K562 (cell line): ENCODE results near the gene CPED1. TPM values are rescaled to one million over a fixed set of nuclear protein-coding genes. Genes with fewer than 3 reads are reported as not detected.
A peak's percentile ranks its signal among the peaks of the same experiment; 100 is the strongest.

Source experiments
- CC2D1A ChIP-seq: fragments of 450-650 bp; IDR thresholded peaks from 2 replicates; pipeline ENCODE4 v1.6.1; 2017; ENCODE audit warnings: mild to moderate bottlenecking
- EP400 ChIP-seq: fragments of 450-650 bp; IDR thresholded peaks from 2 replicates; pipeline ENCODE4 v1.6.1; 2017; ENCODE audit warnings: antibody characterized with exemption, mild to moderate bottlenecking, moderate library complexity
- ESRRB ChIP-seq: fragments of 250-450 bp; sonication (Bioruptor Pico); IDR thresholded peaks from 2 replicates; pipeline ENCODE4 v1.5.0; 2020; ENCODE audit warnings: mild to moderate bottlenecking, moderate library complexity, borderline replicate concordance
- ETV6 ChIP-seq, 3 experiments: fragments of 150-350 bp in 1 of 3; sonication (generic) in 1 of 3; formaldehyde crosslinking in 1 of 3; IDR thresholded peaks; 2 replicates each; pipeline versions ENCODE4 v1.6.1 to v1.8.0; 2014 to 2022; ENCODE audit warnings: borderline replicate concordance in 2 of 3, low read depth in 2 of 3, antibody characterized with exemption in 1 of 3, low read length in 1 of 3, mild to moderate bottlenecking in 1 of 3, missing genetic modification reagents in 1 of 3
- FOS ChIP-seq: IDR thresholded peaks from 3 replicates; pipeline ENCODE4 v1.6.1; 2011; ENCODE audit not compliant: insufficient read length; ENCODE audit errors: extremely low read depth
- FOXA3 ChIP-seq, 2 experiments: fragments of 450-650 bp in 1 of 2; sonication (generic) in 1 of 2; formaldehyde crosslinking; IDR thresholded peaks in 1 of 2; conservative IDR thresholded peaks in 1 of 2; 2 replicates each; pipeline versions ENCODE4 v1.4.0 to v1.8.0; 2020 to 2022; ENCODE audit warnings: mild to moderate bottlenecking in 2 of 2, missing genetic modification reagents in 1 of 2
- GTF2E2 ChIP-seq: fragments of 200-800 bp; sonication (Bioruptor generic); IDR thresholded peaks from 2 replicates; pipeline ENCODE4 v1.6.1; 2016; ENCODE audit warnings: missing genetic modification characterization, missing compliant biosample characterization
- HDAC1 ChIP-seq, 2 experiments: fragments of 450-650 bp; IDR thresholded peaks; 2 replicates each; pipeline ENCODE4 v1.6.1; 2016 to 2017; ENCODE audit warnings: inconsistent platforms in 1 of 2, mild to moderate bottlenecking in 1 of 2, moderate library complexity in 1 of 2
- HMGN3 ChIP-seq: IDR thresholded peaks from 2 replicates; pipeline ENCODE4 v1.6.1; 2011; ENCODE audit warnings: borderline replicate concordance, low read depth, mild to moderate bottlenecking, mixed read lengths, low read length; ENCODE audit not compliant: insufficient read length; ENCODE audit errors: extremely low read depth
- ILK ChIP-seq: fragments of 450-650 bp; IDR thresholded peaks from 2 replicates; pipeline ENCODE4 v1.6.1; 2016; ENCODE audit warnings: missing genetic modification characterization, low read depth, mild to moderate bottlenecking, missing compliant biosample characterization, moderate library complexity, borderline replicate concordance
- SIX5 ChIP-seq, 2 experiments: IDR thresholded peaks; 2 replicates each; pipeline ENCODE4 v1.6.1; 2011; ENCODE audit warnings: low read length in 2 of 2, borderline replicate concordance in 1 of 2, low read depth in 1 of 2, mild to moderate bottlenecking in 1 of 2, moderate library complexity in 1 of 2; ENCODE audit not compliant: insufficient read depth in 1 of 2
- SMAD3 ChIP-seq: fragments of 450-650 bp; formaldehyde crosslinking; conservative IDR thresholded peaks from 2 replicates; pipeline ENCODE4 v1.4.0; 2020; ENCODE audit warnings: mild to moderate bottlenecking
- SNRNP70 ChIP-seq: fragments of 200-400 bp; formaldehyde crosslinking; optimal IDR thresholded peaks from 2 replicates; pipeline ENCODE3; 2017; ENCODE audit warnings: low read depth, low read length
- TRIM28 ChIP-seq: fragments of 450-650 bp; IDR thresholded peaks from 2 replicates; pipeline ENCODE4 v1.6.1; 2017
- TSC22D4 ChIP-seq: fragments of 450-650 bp; IDR thresholded peaks from 2 replicates; pipeline ENCODE4 v1.6.1; 2016; ENCODE audit warnings: missing genetic modification characterization, missing biosample characterization, control low read depth
- ZNF263 ChIP-seq: sonication (generic); formaldehyde crosslinking; IDR thresholded peaks from 2 replicates; pipeline ENCODE4 v1.8.0; 2022; ENCODE audit warnings: mild to moderate bottlenecking, missing genetic modification reagents, borderline replicate concordance
- ZNF282 ChIP-seq: sonication (generic); formaldehyde crosslinking; IDR thresholded peaks from 2 replicates; pipeline ENCODE4 v1.8.1; 2023; ENCODE audit warnings: missing genetic modification reagents
- ZNF778 ChIP-seq: fragments of 450-650 bp; formaldehyde crosslinking; IDR thresholded peaks from 2 replicates; pipeline ENCODE4 v1.4.0; 2020; ENCODE audit warnings: mild to moderate bottlenecking, moderate library complexity
- polyA plus RNA-seq, 8 experiments: library from polyadenylated mRNA; depleted of rRNA in 4 of 8; stranded (reverse) in 5 of 8; unstranded in 3 of 8; fragments of >200 nt; fragmentation: Nextera tagmentation in 2 of 8; fragmentation: Illumina TruSeq in 1 of 8; extraction: Ambion mirVana in 2 of 8; extraction: Trizol in 1 of 8; gene quantifications; 2 replicates each; pipeline versions ENCODE4 v1.2.1 to v1.2.3, GENCODE V29; 2011 to 2014; ENCODE audit warnings: inconsistent platforms in 1 of 8, missing spikeins in 1 of 8
- total RNA-seq, 7 experiments: library from RNA; depleted of rRNA in 6 of 7; stranded (reverse); fragments of >200 nt in 6 of 7; fragmentation: Illumina TruSeq in 2 of 7; extraction: Trizol in 2 of 7; gene quantifications; 2 replicates each; pipeline versions ENCODE4 v1.2.1 to v1.2.3, GENCODE V29; 2011 to 2021; ENCODE audit warnings: low replicate concordance in 1 of 7
- TF ChIP-seq, protein P1 (sequence below): sonication (generic); formaldehyde crosslinking; IDR thresholded peaks from 2 replicates; pipeline ENCODE4 v1.5.0; 2020; ENCODE audit warnings: missing genetic modification reagents
- TF ChIP-seq, protein P2 (sequence below): fragments of 450-650 bp; formaldehyde crosslinking; IDR thresholded peaks from 2 replicates; pipeline ENCODE4 v1.4.0; 2020; ENCODE audit warnings: mild to moderate bottlenecking, moderate library complexity
- TF ChIP-seq, protein P3 (sequence below), 2 experiments: fragments of 200-800 bp in 1 of 2; sonication (Bioruptor generic) in 1 of 2; sonication (generic) in 1 of 2; formaldehyde crosslinking in 1 of 2; IDR thresholded peaks in 1 of 2; conservative IDR thresholded peaks in 1 of 2; 2 replicates each; pipeline versions ENCODE4 v1.5.0 to v1.6.1; 2016 to 2020; ENCODE audit warnings: missing compliant biosample characterization in 1 of 2, missing genetic modification characterization in 1 of 2, missing genetic modification reagents in 1 of 2
- TF ChIP-seq, protein P4 (sequence below): fragments of 250-450 bp; sonication (Bioruptor Pico); IDR thresholded peaks from 2 replicates; pipeline ENCODE4 v1.5.0; 2021

CPED1 gene
- total and polyA plus RNA-seq, 9 of the 15 experiments (the other 6 are each of a cell fraction or from before 2014, with no cell fraction given) = 195 to 393 (median 290) TPM

DNA sequence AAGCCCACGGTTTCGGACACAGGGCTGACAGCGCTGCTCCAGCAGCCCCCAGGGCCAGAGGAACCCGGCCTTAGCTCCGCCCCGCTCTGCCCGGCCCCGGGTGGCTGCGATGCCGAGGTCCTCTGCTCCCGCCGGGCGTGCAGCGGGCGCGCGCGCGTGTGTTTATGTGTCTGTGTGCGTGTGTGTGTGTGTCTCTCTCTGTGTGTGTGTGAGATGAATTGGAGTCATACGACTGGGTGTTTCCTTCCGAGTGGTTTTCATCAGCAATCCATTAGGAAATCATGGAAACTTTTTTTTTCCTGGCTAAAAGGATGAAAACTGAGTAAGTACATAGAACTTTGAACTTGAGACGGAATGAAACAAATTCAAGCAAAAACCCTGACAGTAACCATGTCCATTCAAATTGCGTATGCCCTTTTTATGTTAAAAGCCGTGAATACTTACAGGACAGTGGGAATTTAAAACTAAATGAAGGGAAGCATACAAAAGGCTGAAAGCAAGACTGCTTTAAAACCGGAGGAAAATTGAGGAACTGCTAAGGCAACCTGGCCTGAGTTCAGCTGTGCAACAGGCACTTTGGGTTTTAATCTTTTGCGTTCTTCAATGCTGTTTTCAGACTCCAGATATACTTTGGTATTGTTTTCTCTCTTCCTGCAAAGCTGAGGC lies at the start of gene CPED1 (continued):
- no peak for TF ChIP-seq SNRNP70
- TF ChIP-seq, protein P1, sequence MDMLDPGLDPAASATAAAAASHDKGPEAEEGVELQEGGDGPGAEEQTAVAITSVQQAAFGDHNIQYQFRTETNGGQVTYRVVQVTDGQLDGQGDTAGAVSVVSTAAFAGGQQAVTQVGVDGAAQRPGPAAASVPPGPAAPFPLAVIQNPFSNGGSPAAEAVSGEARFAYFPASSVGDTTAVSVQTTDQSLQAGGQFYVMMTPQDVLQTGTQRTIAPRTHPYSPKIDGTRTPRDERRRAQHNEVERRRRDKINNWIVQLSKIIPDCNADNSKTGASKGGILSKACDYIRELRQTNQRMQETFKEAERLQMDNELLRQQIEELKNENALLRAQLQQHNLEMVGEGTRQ (CRISPR knock-in tag) = no peak
- TF ChIP-seq SIX5 (IDR thresholded peaks at IDR 0.05; ENCODE audit: borderline replicate concordance in 1 of 2, insufficient read depth in 1 of 2, low read depth in 1 of 2, low read length in 2 of 2) = no peak
- TF ChIP-seq FOS = no peak
- 0 out of 2 replicates have a peak, but pooled peaks have one; percentile 49 for TF ChIP-seq TRIM28
- TF ChIP-seq ZNF282 (CRISPR knock-in tag) = no peak
- TF ChIP-seq, protein P2, sequence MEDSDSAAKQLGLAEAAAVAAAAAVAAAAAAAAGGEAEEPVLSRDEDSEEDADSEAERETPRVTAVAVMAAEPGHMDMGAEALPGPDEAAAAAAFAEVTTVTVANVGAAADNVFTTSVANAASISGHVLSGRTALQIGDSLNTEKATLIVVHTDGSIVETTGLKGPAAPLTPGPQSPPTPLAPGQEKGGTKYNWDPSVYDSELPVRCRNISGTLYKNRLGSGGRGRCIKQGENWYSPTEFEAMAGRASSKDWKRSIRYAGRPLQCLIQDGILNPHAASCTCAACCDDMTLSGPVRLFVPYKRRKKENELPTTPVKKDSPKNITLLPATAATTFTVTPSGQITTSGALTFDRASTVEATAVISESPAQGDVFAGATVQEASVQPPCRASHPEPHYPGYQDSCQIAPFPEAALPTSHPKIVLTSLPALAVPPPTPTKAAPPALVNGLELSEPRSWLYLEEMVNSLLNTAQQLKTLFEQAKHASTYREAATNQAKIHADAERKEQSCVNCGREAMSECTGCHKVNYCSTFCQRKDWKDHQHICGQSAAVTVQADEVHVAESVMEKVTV (CRISPR knock-in tag) = 0 out of 2 replicates have a peak, but pooled peaks have one; percentile 12
- TF ChIP-seq ZNF778 (CRISPR knock-in tag) = peak; percentile 92; the same call in 1 of the 2 replicates
- TF ChIP-seq, protein P3, sequence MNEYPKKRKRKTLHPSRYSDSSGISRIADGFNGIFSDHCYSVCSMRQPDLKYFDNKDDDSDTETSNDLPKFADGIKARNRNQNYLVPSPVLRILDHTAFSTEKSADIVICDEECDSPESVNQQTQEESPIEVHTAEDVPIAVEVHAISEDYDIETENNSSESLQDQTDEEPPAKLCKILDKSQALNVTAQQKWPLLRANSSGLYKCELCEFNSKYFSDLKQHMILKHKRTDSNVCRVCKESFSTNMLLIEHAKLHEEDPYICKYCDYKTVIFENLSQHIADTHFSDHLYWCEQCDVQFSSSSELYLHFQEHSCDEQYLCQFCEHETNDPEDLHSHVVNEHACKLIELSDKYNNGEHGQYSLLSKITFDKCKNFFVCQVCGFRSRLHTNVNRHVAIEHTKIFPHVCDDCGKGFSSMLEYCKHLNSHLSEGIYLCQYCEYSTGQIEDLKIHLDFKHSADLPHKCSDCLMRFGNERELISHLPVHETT (CRISPR knock-in tag; conservative IDR thresholded peaks at IDR 0.05 in 1 of 2, IDR thresholded peaks at IDR 0.05 in 1 of 2) = no peak; a peak in 2 of 4 replicates
- no peak for TF ChIP-seq TSC22D4 (tag)
- peak; percentile 52; the same call in 1 of the 2 replicates for TF ChIP-seq EP400
- TF ChIP-seq CC2D1A = no peak
- TF ChIP-seq ZNF263 (CRISPR knock-in tag) = no peak
- TF ChIP-seq ESRRB (CRISPR knock-in tag) = no peak
- TF ChIP-seq GTF2E2 = peak; percentile 56; the same call in 1 of the 2 replicates
- peak in 1 of 2 experiments; percentile 64; a peak in 1 of 4 replicates for TF ChIP-seq ETV6 (IDR thresholded peaks at IDR 0.05; ENCODE audit: borderline replicate concordance in 1 of 2, low read depth in 2 of 2, low read length in 1 of 2)
- TF ChIP-seq ETV6 (CRISPR knock-in tag; IDR thresholded peaks at IDR 0.05; ENCODE audit: borderline replicate concordance) = no peak
- TF ChIP-seq SMAD3 = 0 out of 2 replicates have a peak, but pooled peaks have one; percentile 13
- peak in 1 of 2 experiments; percentile 94; a peak in 2 of 4 replicates for TF ChIP-seq HDAC1 (IDR thresholded peaks at IDR 0.05)
- peak; percentile 97 for TF ChIP-seq HMGN3
- TF ChIP-seq, protein P4, sequence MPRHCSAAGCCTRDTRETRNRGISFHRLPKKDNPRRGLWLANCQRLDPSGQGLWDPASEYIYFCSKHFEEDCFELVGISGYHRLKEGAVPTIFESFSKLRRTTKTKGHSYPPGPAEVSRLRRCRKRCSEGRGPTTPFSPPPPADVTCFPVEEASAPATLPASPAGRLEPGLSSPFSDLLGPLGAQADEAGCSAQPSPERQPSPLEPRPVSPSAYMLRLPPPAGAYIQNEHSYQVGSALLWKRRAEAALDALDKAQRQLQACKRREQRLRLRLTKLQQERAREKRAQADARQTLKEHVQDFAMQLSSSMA (CRISPR knock-in tag) = no peak
- no peak for TF ChIP-seq ILK (tag)
- TF ChIP-seq FOXA3 (CRISPR knock-in tag; conservative IDR thresholded peaks at IDR 0.05 in 1 of 2, IDR thresholded peaks at IDR 0.05 in 1 of 2) = no peak
